ENCODE data around the gene TMEM164.

- TF ChIP-seq POLR2A (IDR thresholded peaks at IDR 0.05; ENCODE audit: low read depth, low read length) (no peak), TAF1 (IDR thresholded peaks at IDR 0.05; ENCODE audit: borderline replicate concordance, low read depth, low read length) (no peak)
Measured at GRCh38 chrX:110038900-110039299, 36.0 kb downstream of the TMEM164 start.

All from GM12892 (cell line).